SH-SY5Y (cell line): ENCODE results near the gene HPCAL1.

Experiments
- GATA2 ChIP-seq: IDR thresholded peaks from 2 replicates; pipeline ENCODE4 v1.6.1; 2011; ENCODE audit warnings: mild to moderate bottlenecking, low read depth, low read length
- GATA3 ChIP-seq: IDR thresholded peaks from 2 replicates; pipeline ENCODE4 v1.6.1; 2011; ENCODE audit warnings: low read depth, mild to moderate bottlenecking, low read length, moderate library complexity

- TF ChIP-seq GATA2, result no peak
- TF ChIP-seq GATA3, result no peak
These were observed 87.7 kb downstream of the HPCAL1 start for GRCh38 chr2:10390369-10390801.
